Measurements from ENCODE around the gene C11orf98. TPM values are rescaled to one million over a fixed set of nuclear protein-coding genes. Genes with fewer than 3 reads are reported as not detected.

Gene C11orf98
- total and polyA plus RNA-seq, 2 experiments from 2014 or later: 136 to 141 TPM

DNA sequence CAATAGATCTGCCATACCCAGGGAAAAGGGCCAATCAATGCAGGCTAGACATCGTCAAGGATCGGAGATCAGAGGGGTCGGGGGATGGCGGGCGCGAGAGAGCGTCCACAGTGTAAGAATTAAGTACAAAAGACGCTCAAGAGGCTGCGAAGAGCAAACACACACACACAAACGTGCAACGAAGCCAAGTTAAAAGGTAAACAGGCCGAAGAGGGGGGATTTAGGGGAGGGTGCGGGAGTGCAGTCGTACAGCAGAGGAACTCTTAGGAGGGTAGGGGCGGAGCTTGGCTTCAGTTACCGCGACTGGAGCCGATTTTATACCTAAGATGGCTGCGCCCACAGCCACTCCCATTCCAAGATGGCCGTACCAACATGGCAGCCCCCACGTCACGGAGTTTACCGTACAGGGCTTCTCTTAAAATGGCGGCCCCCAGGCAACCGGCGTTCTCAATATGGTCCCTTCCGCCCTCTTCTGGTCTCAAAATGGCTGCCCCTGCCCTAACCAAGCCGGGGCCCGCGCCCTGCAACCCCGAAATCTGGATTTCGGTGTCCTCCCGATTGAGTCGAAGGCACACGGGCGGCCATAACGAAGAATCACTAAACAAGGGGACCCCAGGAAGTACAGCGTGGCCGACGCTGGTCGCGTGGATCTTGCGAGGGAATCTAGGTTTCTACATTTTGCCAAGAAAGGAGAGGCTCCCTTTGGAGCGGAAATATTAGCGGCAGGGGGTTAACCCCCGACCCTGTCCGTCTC, 44.4 kb upstream of the C11orf98 start:
- Histone ChIP-seq H3K4me3 (peak overlapping the region; percentile 32), H3K27me3 (no peaks in the 10 kb centered on the region), H3K9me3 (ENCODE audit: low read depth) (no peaks in the 10 kb centered on the region), H3K4me1 (ENCODE audit: low read depth) (peaks cover 25% of the 10 kb centered on the region), H3K27ac (peak overlapping the region; percentile 99), H3K36me3 (peaks cover 27% of the 10 kb centered on the region)
- peak; percentile 99 for DNase-seq (ENCODE audit: low read depth in 1 of 2, low spot score in 1 of 2)
- TF ChIP-seq, protein P1, sequence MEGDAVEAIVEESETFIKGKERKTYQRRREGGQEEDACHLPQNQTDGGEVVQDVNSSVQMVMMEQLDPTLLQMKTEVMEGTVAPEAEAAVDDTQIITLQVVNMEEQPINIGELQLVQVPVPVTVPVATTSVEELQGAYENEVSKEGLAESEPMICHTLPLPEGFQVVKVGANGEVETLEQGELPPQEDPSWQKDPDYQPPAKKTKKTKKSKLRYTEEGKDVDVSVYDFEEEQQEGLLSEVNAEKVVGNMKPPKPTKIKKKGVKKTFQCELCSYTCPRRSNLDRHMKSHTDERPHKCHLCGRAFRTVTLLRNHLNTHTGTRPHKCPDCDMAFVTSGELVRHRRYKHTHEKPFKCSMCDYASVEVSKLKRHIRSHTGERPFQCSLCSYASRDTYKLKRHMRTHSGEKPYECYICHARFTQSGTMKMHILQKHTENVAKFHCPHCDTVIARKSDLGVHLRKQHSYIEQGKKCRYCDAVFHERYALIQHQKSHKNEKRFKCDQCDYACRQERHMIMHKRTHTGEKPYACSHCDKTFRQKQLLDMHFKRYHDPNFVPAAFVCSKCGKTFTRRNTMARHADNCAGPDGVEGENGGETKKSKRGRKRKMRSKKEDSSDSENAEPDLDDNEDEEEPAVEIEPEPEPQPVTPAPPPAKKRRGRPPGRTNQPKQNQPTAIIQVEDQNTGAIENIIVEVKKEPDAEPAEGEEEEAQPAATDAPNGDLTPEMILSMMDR (IDR thresholded peaks at IDR 0.05; ENCODE audit: low read depth, low read length): no peak

DNA sequence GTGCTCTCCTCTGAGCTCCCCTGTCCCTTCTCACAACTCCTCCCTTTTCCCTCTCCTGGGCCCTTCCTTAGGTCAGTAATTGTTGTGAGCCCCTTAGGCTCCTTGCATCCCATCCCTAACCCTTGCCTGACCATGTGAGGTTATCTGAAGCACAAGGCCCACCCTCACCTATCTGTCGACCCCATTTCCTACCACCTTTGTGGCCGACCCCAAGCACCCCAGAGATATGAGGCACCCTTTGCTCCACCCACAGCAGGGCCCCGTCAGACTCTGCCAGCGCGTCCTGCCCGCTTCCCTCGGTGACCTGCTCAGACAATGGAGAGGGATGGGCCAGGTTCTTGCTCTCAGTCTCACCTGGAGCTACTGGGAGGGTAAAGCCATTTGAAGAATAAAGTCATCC, 43.8 kb upstream of the C11orf98 start:
- H3K4me3 ChIP-seq: peak overlapping the region; percentile 32
- H3K4me1 ChIP-seq (ENCODE audit: low read depth): peaks cover 25% of the 10 kb centered on the region
- TF ChIP-seq, protein P1 (IDR thresholded peaks at IDR 0.05; ENCODE audit: low read depth, low read length): no peak
- H3K36me3 ChIP-seq: peaks cover 20% of the 10 kb centered on the region
- H3K27ac ChIP-seq: peak overlapping the region; percentile 99
- no peaks in the 10 kb centered on the region for H3K27me3 ChIP-seq
- DNase-seq (ENCODE audit: low read depth in 1 of 2, low spot score in 1 of 2): no peak
- H3K9me3 ChIP-seq (ENCODE audit: low read depth): no peaks in the 10 kb centered on the region

DNA sequence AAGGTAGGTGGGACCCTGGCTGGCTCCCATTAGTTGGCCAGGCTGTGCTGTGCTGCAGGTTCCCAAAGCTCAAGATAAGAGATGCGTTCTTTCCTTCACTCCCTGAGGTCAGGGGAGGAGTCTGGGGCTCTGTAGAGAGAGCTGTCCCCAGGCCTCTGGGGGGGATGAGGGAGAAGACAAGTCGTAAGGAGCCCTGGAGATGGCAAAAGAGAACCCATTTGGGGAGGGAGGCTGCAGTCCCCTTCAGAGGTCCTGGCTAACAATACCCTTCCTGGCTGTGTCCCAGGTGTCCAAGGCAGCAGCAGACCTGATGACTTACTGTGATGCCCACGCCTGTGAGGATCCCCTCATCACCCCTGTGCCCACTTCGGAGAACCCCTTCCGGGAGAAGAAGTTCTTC, 43.4 kb upstream of the C11orf98 start:
- Histone ChIP-seq H3K27ac (peak overlapping the region; percentile 99), H3K4me3 (peak overlapping the region; percentile 32), H3K36me3 (peaks cover 19% of the 10 kb centered on the region), H3K9me3 (ENCODE audit: low read depth) (no peaks in the 10 kb centered on the region), H3K4me1 (ENCODE audit: low read depth) (peaks cover 25% of the 10 kb centered on the region), H3K27me3 (no peaks in the 10 kb centered on the region)
- TF ChIP-seq, protein P1 (IDR thresholded peaks at IDR 0.05; ENCODE audit: low read depth, low read length): no peak
- DNase-seq (ENCODE audit: low read depth in 1 of 2, low spot score in 1 of 2): no peak

DNA sequence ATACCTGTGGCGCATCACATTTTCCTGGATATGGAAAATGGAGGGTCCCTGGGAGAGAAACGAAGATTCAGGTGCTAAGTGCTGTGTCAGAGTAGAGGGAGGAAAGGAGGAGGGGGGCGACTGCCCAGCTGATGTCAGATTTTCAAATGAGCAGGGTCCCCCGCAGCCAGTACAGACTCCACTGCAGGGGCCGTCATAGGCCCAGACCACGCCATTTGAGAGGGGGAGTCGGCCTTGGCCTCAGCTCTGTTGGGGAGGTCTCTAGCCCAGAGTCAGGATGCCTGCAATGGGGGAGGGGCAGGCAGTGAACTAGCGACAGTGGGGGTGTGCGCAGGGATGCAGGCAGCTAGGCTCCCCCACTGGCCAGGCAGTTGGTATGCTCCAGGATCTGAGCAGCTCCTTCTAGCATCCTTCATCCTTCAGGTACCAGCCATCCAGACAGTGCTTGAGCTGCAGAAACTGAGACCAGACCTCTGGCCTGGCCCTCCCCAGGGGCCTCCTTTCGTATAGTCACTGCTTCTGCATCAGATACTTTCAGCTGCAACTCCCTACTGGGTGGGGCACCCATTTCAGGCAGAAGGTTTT, 42.4 kb upstream of the C11orf98 start, which contains the start of the genes BSCL2 and GNG3:
Gene BSCL2 (minus strand): TSS at position 148 of the 585 bp plus-strand sequence. CDS start 229 bp downstream, outside the sequence.
Gene GNG3 (plus strand): TSS at position 400 of the 585 bp plus-strand sequence. CDS start 620 bp downstream, outside the sequence.
- Histone ChIP-seq H3K4me3 (peak within 1 kb of the TSS; percentile 41), H3K36me3 (peaks cover 8% of the 10 kb centered on the region), H3K27me3 (no peaks in the 10 kb centered on the region), H3K27ac (peak within 1 kb of the TSS; percentile 99), H3K4me1 (ENCODE audit: low read depth) (peaks cover 25% of the 10 kb centered on the region), H3K9me3 (ENCODE audit: low read depth) (no peaks in the 10 kb centered on the region)
- TF ChIP-seq, protein P1 (IDR thresholded peaks at IDR 0.05; ENCODE audit: low read depth, low read length): no peak
- peak in 1 of 2 donors; percentile 90 for DNase-seq (ENCODE audit: low read depth in 1 of 2, low spot score in 1 of 2)

DNA sequence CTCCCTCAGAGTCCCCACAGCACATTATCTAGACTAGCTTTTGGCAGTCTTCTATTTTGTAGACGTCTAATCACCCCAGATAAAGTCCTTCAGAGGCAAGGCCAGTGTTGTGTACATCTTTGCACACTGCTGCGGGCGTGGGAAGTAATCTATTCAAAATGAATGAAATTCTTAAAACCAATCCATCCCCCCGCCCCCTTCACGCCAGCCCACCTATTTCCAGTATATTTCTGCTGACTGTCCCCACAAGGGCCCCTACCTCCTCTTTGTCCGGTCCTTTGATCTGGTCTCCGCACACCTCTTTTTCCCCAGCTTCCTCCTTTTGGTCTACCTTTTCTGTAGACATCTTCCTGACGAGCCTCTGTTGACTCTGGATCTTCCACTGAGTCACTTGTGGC, 41.8 kb upstream of the C11orf98 start:
- H3K4me1 ChIP-seq (ENCODE audit: low read depth): peaks cover 25% of the 10 kb centered on the region
- TF ChIP-seq, protein P1 (IDR thresholded peaks at IDR 0.05; ENCODE audit: low read depth, low read length): no peak
- peaks cover 5% of the 10 kb centered on the region for H3K36me3 ChIP-seq
- H3K4me3 ChIP-seq: peak overlapping the region; percentile 41
- H3K27me3 ChIP-seq: no peaks in the 10 kb centered on the region
- peak overlapping the region; percentile 77 for H3K27ac ChIP-seq
- no peaks in the 10 kb centered on the region for H3K9me3 ChIP-seq (ENCODE audit: low read depth)
- no peak for DNase-seq (ENCODE audit: low read depth in 1 of 2, low spot score in 1 of 2)

Data from cardiac muscle cell (in vitro differentiated cells and primary cell).